NCI-H1436 treated with DMSO at 0.1 percent for 48 hours (cell line): Measurements from ENCODE around the gene PRKAG2.

Source experiments
- DNase-seq: peaks from one replicate; lab custom pipeline; 2025; lab: John Stamatoyannopoulos, UW

The PRKAG2 gene

GRCh38 chr7:151744051-151744580, 132.8 kb downstream of the PRKAG2 start:
- no peak for DNase-seq

GRCh38 chr7:151743481-151743983, 133.4 kb downstream of the PRKAG2 start:
- DNase-seq: no peak

DNA sequence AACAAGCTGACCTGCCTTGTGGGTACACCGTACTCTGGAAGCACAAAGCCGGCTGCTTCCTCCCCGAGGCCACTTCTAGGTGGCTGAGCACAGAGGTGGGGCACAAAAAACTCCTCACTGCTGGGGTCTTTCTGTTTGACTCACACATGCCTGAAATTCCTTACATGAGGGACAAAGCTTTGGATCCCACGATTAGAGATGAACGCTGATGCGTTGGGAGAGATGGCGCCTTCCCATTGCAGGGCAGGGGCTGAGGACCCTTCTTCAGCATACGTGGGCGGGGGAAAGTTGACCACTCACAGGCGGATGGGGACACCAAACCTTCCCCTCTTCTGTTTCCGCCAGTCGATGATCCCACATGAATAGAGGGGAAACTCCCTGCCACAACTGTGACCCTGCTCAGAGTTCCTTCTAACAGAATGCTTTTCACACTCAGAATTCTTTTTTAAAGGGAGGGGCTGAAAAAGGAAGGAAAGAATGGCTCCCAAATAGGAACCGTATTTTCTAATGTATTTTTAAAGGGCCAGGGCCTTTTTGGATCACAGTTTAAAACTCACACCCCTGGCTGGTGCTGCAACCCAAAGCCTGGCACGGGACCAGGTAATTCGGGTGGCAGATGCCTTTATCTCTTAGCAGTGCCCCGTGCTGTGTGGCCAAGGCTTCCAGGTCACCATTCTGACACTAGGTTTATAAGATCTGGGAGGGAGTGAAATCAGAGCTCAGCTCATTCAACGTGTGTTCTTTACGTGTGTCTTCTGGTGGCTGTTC, 134.0 kb downstream of the PRKAG2 start:
- DNase-seq: no peak

- DNase-seq: no peak
Observed at GRCh38 chr7:151741585-151741984, 135.3 kb downstream of the PRKAG2 start.

- no peak for DNase-seq
Observed at GRCh38 chr7:151740081-151740851, 136.6 kb downstream of the PRKAG2 start.

DNA sequence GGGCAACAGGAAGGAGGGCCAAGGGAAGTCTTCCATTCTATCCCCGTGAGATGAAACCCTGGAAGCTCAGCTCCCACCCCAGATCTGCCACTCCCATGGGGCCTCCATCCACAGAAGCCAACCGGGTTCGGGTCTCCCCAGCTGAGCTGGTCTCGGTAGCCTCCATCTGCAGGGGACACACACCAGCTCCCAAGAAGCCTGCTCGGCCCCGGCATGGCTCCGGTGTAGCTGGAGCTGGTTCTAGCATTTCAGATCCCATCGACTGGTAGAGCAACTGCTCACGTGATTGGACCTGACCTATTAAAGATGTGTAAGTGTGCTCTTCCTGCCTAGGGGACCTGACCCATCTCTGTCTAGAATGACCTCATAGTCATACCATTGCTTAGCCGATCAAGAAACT, 138.0 kb downstream of the PRKAG2 start:
- DNase-seq: no peak

GRCh38 chr7:151736403-151736909, 140.5 kb downstream of the PRKAG2 start:
- no peak for DNase-seq

DNA sequence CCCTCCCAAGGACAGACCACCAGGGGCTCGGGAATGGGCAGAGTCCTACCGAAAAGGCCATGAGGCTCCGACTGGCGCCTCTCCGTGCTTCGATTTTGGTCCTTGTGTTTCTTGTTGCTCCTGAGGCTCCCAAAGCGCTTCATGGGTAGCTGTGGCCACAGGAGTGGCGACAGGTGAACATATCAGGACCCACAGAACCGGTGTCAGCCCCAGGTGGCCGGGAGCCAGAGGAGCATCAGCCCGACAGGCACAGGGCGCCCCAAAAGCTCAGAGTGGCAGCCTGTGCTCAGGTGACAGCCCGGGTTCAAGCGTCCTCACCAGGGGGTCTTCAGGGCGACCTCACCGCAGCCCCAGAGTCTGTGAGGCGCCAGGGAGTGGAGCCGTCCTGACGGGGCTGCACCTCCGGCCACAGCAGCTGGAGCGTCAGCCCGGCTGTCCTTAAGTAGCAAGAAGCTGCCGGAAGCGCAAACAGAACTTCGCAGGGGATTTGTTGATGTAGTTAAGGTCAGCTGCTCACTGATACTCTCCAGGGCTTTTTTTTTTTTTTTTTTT, 141.0 kb downstream of the PRKAG2 start:
- no peak for DNase-seq

GRCh38 chr7:151735186-151735850, 141.6 kb downstream of the PRKAG2 start:
- DNase-seq: no peak

DNA sequence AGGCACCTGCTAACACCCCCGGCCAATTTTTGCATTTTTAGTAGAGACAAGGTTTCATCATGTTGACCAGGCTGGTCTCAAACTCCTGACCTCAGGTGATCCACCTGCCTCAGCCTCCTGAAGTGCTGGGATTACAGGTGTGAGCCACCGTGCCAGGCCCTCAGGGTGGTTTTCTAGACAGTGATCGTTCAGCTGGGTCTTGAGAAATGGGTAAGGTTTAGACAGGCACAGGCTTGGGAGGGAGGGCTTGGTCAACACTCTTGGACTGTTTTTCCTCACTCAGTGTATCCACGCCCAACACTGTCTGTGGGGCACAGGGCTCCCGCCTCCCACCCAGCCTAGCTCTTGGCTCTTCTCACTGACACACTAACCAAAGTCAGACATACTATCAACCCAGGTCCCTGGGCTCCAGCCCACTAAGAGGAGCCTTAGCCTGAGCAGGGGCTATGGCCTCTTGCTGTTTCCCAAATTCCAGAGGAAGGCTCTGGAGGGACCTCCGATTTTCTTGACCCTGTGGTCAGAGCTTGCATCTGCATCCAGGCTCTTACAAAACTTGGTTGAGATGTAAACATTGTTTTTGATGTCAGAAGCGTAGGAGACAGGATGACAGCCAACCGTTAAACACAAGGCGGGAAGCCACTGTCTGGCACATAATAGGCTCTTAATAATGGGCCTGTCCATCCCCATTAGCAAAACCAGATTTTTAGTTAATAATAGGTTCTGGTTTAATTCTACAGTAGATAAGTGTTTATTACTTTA, 143.9 kb downstream of the PRKAG2 start:
- no peak for DNase-seq

- DNase-seq: no peak
Observed at GRCh38 chr7:151732292-151732691, 144.6 kb downstream of the PRKAG2 start.

DNA sequence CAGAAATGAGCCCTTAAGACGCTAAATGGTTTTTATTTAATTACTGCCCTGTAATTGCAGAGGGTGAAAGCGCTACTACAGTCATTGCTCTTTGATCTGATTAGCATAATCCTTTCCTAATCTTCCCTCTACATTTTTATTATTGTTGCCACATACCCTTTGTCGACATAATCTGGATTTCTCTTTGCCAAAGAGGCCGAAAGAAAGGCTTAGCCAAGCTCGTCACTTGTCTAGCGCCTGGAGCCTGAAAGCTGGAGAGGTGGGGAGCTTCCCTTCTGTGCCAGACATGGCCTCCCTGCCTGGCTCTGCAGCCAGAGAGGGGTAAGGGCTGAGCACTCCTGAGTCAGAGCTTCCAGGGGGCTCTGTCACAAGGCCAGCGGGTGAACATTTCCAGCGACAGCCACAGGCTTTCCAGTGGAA, 145.9 kb downstream of the PRKAG2 start:
- no peak for DNase-seq

DNA sequence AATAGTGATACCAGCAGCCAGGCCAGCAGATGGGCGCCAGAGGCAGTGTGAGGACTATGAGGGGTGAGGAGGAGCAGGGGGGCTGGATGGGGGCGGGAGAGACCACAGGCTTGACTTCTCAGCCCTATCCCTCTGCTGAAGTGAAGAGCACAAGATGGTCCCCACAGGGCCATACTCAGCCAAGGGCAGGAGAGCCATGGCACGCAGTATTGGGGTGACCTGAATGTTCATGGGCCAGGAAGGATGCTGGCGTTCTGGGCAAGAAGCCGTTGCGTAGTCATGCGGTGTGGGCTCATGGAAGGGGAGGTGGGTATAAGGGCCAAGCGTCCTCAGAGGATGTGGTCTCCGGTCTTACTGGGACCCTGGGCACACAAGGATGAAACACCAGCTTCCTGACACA, 146.3 kb downstream of the PRKAG2 start:
- DNase-seq: no peak

GRCh38 chr7:151729521-151729921, 147.4 kb downstream of the PRKAG2 start:
- no peak for DNase-seq

DNA sequence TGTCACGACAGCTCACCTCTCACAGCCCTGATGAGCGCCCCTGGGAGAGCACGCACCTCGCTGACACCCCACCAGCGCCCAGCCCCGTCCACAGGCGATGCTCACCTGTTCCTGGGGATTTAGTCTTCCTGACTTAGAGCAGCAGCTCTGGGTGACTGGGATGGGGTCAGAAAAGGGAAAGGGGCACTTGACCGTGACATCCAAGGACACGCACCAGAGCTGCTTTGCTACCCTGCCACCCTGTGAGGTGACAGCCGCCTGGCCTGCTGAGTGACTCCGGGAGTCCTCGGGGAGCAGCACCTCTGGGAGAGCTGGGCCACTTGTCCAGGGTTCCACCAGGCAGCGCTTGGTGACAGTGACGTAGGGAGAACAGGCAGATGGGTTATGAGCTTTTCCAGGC, 148.2 kb downstream of the PRKAG2 start:
- no peak for DNase-seq

DNA sequence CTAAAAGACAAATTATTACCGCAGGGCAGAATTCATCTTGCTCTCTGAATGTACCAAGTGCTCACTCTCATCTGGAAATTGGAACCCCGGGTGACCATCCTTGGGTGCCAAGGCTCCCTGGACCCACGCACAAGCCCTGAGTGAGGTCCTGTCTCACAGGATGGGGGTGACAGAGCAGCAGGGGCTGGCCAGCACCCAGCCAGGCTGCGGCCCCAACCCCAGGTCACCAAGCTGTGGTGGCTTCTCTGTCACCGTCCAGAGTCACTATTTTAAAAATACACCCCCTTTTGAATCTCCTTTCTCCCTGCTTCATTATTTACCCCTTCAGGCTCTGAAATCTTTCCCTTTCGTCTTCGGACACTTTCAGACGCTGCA, 148.6 kb downstream of the PRKAG2 start:
- DNase-seq: no peak

DNA sequence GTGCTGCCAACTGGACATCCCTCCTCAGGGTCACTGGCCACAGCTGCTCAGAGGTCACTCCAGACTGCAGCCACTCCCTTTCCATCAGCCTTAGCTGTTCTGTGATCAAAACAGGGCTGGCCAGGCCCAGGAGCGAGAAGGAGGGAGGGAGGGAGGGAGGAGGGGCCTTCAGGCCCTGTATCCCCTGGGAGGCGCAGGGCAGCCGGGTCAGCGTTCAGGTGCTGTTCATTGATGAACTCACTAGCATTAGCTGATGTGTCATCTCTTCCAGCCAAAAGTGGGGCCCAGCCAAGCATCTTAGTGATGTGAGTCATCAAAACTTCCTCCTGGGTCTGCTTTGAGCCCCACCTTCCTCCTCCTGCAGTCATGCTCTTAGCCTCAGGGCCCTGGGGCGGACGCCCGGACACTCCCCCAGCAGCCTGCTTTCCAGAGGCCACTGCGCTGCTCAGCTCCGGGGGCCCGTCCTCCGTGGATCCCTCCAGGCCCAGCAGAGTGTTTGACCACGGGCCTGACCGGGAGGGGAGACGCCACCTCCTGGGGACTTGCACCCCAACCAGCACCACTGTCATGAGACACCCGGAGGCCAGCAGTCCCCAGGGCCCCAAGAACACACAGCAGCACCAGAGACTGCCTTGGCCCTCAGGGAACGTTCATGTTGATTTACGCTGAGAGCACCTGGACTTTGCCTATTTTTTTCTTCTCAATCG, 149.2 kb downstream of the PRKAG2 start:
- DNase-seq: peak; percentile 2

- no peak for DNase-seq
Observed at GRCh38 chr7:151726652-151727578, 150.0 kb downstream of the PRKAG2 start.

DNA sequence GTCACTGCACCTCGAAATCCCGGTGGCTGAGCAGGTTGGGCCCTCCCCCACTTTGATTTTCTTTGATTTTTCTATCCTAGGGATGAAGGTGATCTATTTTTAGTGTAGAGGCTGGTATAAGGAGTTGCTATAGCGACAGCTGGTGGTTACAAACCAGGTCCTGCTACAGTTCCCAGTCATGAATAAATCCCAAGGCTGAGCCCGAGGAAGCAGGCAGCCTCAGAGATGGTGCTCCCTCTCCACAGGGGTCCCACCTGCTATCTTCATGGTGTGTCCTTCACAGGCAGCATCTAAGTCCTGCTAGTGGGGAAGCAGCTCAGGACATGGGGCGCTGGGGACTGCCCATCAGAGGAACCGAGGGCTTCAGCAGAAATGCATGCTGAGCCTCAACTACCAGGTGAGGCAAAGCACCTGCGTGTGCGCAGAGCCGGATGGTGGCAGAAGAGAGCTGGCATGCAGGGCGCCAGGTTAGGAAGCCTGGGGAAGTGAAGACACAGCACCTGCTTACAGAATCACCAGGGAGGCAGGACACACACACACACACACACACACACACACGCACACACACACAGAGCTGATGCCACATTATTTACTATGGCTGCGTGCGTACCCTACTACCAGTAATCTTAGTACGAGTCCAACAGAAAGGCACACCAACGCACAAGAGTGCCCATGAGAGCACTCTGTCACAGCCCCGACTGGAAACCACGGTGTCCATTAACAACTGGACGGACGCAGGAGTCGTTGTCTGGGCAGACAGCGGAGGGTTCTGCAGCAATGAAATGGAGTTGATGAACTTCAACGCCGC, 150.9 kb downstream of the PRKAG2 start:
- no peak for DNase-seq
